ENCODE results near the gene CETN2.
"Not testable (repeated sequence)": the region's sequence is repeated elsewhere in the genome, so short reads cannot be mapped to it uniquely, and the experiment has no call there.

The CETN2 gene

DNA sequence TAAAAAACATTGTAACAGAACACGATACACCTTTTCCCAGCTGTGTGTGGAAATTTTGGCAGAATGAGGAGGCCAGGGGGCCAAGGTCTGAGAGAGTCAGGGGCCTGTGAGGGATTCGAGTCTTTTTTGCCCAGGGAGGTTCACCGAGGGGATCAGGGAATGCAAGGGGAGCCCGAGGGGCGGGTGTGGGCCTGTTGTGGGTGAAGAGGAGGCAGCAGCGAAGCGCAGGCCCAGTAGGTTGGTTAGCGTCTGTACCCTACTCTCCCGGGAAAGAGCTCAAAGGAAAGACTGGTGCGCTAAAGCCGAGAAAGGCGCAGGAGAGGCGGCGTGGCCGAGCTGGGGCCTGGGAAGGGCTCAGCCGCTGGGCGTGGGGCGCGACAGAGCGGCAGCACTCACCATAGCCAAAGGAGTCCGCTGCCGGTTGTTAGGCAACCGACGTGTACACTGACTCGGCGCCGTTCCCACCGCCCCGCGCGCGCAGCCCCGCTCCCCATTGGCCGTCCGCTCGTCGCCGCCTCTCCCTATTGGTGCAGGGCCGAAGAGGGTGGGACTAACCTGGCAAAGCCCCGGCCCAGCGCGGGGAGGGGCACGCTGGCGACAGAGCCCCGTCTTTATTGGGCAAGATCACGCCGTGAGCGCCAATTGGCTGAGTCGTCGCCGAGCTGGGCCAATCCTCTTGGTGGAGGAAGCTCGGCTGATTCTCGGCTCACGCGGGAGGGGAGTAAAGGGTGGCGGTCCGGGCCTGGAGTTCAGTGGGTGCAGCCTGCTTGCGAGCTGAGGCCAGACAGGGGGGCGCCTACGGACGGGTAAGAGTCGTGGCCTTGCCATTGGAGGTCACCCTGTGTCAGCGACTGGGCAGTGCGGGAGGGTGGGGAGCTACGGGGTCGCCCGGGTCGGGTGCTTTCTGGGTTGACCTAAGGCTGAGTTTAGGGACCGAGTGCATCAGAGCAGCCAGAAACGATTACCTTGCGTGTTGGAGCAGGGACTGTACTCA lies at the start of gene CETN2, which contains the start of gene NSDHL:
Gene CETN2, minus strand, starts transcription at position 446 of the 994 bp plus-strand sequence. Its CDS starts 47 bp downstream, at position 399.
Gene NSDHL, plus strand, starts transcription at position 752 of the 994 bp plus-strand sequence. CDS start 15,262 bp downstream, outside the sequence.
- DNase-seq, result peak; percentile 8

DNA sequence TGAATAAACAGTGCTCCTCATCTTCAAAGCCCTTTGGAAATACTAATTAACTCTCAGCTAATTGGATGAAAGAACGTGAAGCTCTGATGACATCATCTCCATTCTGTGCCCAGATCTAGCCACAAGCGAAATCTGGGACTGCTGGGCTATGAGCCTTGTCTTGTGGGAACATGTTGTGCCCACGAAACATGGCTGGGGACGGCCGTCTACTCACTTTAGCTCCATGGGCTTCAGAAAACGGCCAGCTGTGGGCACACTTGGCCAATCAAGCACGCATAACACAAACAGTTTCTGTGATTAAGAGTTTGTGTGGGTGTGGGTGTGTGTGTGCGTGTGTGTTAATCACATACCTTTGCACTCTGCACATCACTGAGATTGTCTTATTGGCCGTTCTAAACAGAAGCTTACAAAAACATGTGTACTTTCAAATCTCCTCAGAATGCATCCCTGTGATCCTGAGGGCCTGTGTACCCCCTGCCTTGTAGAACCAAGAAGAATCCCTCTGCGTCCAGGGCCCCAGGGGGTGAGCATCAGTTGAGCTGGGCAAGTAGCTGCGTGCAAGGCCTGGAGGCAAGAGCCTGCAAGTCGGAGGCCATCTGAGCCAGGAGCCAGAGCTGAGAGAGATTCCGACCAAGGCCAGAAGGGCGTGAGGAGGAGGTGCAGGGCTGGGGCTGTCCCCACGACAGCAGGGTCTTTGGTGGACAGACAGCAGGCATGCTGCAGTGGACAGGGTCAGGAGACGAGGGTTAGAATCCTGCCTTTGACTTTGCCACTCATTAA lies 48.6 kb upstream of the CETN2 start:
- no peak for DNase-seq

DNA sequence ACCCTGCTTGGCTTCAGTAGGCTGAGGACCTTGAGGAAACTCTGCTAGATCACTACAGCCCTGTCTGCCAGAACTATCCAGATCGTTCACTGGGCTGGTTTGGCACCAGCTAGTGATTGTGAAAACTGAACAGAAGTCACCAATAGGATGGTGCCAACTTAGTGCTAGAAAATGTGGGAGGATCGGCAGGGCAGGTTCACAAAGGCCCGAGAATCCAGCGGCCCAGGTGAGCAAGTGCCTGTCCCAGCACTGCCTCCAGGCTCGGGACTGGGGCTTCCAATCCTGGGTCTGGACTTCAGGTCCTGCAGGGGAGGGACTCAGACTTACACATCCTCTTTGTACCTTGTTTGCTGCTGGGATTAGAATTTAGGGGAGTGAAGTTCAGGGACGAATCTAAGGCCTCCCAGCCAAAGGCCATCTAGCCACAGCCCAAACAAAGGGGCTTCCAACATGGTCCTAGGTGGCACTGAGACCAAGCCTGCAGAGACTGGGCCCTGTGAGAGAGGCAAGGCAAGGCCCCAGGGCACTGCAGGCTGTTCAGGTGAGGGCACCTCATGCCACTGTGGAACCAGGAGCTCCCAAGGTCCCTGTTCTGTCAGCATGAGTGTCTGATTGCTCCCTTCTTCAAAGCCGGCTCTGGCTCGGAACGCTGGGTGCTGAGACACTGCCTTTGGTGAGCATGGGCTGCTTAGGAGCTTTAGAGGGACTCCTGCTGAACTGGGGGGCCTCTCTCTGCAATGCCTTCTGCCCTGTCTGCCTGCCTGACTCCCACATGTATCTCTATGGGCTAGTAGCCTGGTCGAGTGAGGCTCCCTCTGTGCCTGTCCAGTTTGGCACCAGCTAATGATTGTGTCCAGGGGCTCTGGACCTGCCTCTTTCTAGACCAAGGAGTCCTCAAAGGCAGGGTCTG lies 46.6 kb upstream of the CETN2 start:
- DNase-seq, result no peak

DNA sequence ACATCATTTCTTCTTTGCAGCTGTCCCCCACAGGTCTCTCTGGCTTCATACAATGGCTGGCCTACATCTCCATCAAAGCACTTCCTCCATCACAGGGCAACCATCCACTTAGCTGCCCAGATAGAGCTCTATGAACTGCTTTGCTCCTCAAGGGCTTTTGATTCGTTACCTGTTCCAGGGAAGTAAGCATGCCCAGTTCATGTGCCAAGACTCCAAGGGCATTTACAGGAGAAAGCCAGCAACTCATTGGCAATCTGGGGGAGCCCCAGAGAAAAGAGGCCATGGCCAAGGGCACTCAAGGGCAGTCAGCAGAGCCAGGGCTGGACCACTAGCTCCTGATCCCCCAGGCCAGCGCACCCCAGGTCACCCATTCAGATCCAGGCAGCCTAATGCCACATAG lies 42.8 kb upstream of the CETN2 start:
- DNase-seq, result no peak

GRCh38 chrX:152872522-152872921 lies 42.0 kb upstream of the CETN2 start:
- DNase-seq, result no peak

GRCh38 chrX:152871260-152871659 lies 40.7 kb upstream of the CETN2 start:
- no peak for DNase-seq

GRCh38 chrX:152869972-152870371 lies 39.4 kb upstream of the CETN2 start:
- no peak for DNase-seq

DNA sequence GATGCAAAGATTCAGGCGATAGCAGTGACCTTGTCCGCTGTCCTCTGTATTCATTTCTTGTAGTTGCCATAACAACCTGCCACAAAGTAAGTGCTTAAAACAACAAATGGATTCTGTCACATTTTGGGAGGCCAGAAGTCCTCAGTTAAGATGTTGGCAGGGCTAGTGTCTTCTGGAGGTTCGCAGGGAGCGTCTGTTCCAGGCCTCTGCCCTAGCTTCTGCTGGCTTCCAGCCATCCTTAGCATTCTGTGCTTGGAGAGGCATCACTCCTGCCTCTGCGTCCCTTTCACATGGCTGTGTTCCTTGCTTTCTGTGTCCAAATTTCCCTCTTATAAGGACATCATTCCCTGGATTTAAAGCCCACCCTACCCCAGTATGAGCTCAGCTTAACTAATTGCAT lies 35.8 kb upstream of the CETN2 start:
- DNase-seq, result no peak

DNA sequence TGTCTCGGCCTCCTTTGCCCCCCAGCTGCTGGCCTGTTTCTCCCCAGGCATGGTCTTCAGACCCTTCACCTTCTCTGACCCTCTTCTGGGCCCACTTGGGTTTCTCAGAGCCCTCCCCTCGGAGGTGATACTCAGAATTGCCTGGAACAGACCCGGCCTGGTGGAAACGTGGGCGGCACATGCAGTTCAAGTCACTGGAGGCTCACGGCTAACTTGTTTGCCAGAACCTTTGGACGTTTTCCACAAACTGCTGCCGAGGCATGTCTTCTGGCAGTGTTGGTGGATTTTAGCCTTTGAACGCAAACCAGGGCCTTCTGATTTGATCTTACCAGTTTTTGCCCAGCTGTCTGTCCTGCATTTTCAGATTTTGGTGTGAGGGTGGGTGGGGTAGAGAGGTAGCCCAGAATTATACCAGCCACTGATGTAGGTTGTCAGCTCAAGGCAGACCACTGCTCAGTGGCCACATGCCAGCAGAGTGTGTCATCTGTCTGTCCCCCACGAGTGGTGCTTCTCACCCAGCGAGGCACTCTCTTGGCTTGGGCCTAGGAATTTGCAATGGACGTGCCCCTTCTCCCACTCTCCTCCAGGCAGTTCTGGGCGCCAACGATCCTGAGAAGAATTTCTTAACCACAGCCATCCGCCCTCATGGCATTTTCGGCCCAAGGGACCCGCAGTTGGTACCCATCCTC lies 34.8 kb upstream of the CETN2 start:
- no peak for DNase-seq

GRCh38 chrX:152861826-152862225 lies 31.3 kb upstream of the CETN2 start:
- no peak for DNase-seq

- no peak for DNase-seq
Observed at GRCh38 chrX:152861116-152861515, 30.6 kb upstream of the CETN2 start.

GRCh38 chrX:152853986-152854385 lies 23.4 kb upstream of the CETN2 start:
- no peak for DNase-seq

- DNase-seq, result no peak
Observed at GRCh38 chrX:152850465-152850864, 19.9 kb upstream of the CETN2 start.

DNA sequence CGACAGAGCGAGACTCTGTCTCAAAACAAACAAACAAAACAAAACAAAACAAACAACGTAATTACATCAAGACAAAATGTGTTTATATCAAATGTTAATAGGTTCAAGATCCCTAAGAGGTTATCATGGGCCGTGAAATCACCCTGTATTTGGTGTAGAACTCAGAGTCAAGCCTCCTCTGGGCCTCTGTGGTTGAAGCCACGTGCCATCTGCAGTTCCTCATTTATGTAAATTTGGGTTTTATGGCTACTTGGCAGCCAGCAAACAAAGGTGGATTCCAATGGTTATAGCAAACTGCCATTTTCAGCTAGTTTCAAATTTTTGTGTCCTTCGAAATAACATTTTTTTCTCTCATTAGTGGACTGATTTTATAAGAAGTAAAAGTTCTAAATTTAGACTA lies 16.7 kb upstream of the CETN2 start:
- no peak for DNase-seq

DNA sequence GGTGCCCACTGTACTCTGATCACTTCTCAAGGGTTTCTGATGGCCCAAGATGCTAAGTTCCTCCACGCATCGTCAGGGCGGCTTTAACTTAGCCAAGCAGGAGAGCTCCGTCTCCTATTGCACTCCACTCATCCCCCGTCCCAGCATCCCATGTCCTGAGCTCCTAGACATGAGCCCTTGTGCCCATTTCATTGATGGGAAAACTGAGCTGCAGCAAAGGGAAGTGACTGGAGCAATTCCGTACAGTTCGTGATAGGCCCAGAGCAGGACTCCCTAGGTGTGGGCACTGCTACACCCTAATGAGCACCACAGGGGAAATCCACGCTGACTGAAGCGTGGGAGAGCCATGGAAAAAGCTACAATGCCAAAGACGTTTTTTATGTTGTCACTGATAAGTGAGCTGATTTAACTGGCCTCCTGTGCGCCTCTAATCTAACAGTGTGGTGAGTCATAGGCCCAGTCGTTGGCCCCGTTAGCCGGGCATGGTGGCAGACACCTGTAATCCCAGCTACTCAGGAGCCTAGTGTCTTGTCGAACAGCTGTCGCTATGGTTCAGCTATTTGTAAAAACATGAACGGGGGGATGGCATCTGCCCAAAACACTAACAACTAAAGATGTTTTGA lies 15.2 kb upstream of the CETN2 start:
- no peak for DNase-seq

GRCh38 chrX:152844256-152844655 lies 13.7 kb upstream of the CETN2 start:
- DNase-seq, result no peak

DNA sequence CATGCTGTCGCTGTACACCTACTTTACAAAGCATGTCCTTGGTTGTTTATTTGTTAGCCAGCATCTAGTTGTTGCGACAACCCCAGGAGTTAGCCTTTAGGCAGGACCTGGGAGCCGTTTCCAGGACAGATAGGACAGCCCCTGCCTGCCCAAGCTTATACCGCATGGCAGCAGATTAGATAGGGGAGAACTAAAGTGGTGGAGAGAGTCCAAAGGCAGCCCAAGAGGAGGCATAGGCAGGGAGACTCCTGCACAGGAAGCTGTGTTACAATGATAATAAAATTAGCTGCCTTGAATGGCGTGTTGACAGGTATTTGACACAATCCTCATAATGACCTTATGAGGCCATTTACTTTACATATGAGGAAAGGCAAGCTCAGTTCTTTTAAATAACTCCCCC lies 13.3 kb upstream of the CETN2 start:
- no peak for DNase-seq

DNA sequence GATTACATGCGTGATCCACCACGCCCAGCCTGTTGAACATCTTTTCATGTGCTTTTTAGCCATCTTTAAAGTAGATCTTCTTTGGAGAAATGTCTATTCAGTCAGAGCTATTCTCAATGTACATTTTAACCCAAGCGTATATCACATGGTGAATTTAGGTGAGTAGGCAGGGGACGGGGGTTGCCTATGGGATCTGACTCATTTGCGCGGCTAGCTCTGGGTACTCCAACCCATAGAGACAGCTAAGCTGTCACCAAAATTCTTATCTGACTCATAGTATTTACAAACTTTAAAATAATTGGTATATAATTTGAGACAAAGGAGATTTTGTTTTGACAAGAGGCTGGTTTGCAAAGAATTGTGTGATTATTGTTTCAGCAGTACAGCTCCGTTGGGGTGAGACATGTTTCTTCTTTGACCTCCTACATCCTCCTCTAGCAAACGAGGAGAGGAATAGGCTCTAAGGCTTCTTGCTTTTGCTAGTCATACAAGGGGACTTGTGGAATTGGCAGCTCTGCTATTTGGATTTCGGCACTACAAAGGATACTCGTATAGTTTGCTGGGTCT lies 12.3 kb upstream of the CETN2 start:
- DNase-seq, result no peak

DNA sequence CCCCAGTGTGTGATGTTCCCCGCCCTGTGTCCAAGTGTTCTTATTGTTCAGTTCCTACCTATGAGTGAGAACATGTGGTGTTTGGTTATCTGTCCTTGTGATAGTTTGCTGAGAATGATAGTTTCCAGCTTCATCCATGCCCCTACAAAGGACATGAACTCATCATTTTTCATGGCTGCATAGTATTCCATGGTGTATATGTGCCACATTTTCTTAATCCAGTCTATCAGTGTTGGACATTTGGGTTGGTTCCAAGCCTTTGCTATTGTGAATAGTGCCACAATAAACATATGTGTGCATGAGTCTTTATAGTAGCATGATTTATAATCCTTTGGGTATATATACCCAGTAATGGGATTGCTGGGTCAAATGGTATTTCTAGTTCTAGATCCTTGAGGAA lies 4.9 kb upstream of the CETN2 start:
- DNase-seq, result not testable (repeated sequence)

DNA sequence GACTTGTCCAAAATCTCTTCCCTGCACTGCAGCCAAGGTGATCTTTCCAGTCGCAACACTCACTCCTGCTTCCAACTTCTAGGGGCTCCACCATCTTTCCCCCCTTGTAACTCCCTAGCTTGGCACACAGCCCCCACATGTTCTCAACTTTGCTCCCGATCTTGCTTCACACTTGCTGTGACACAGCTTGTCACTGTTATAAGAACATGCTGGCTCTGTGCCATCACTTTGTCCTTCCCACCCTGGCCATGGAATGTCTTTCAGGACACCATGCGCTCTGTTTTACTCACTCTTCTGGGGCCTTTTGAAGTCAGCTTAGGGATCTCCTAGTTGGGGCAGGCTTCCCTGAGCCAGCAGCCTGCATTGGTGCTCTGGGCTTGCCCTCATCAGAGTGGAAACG lies 2.8 kb upstream of the CETN2 start:
- DNase-seq, result no peak

GRCh38 chrX:152832520-152832919 lies 2.0 kb upstream of the CETN2 start:
- DNase-seq, result no peak

Measured in cortex of kidney (tissue), 1 donor.